Endothelial cell of hepatic sinusoid (primary cell): ENCODE results near the gene LDHD.

ENCODE experiments used
- in situ Hi-C: cut with HindIII; loops from 2 replicates; pipeline ENCODE4 v1.10.0; 2017; ENCODE audit warnings: low sequenced_read_pairs

The LDHD gene

DNA sequence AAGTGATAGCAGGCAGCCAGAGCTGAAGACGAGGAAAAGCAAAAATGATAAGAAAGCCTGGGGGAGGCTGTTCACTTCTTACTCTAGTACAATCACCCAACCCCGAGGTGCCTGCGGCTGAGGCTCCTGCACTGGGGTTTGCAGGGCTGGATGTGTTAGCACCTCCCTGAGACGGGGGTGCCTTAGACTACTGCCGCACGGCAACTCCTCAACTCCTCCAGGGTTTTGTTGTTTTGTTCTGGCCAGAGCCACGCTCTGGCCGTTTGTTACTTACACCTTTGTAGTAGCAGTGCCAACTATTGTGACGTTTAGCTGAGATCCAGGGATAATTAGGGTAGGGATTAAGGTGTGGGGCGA is 51.5 kb downstream of the LDHD start:
- in situ Hi-C loops: loop anchor here (5.0 to 10.0 kb wide), 2 partner anchors 50 to 52 kb away; partner anchors contain the start of gene LDHD

- in situ Hi-C loops: loop anchor here (5.0 to 10.0 kb wide), 2 partner anchors 50 to 53 kb away; partner anchors contain the start of gene LDHD
Observed at GRCh38 chr16:75064403-75065148, 52.0 kb downstream of the LDHD start.

DNA sequence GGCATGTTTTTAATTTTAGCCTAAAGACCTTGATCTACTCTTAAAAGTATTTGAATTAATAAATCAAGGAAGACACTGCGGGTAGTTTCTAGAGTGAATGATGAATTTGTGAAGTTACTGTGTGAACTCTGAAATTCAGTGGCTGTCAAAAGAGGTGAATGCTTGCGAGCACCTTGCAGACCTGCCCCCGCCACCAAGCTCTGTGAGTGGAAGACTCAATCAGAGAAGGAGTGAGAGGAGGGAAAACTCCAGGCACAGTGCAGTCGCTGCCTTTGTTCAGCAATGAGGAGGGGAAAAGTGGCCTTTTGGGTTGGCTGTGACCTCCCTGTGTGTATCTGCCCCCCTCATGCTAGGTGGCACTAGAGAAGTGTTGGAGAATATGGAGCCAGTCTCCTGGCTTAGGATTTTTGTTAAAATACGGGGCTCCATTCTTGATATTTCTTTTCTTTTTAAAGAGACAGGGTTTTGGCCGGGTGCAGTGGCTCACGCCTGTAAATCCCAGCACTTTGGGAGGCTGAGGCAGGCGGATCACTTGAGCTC is 53.0 kb downstream of the LDHD start:
- in situ Hi-C loops: loop anchor here (10.0 kb wide), 1 partner anchor 49 kb away; no protein-coding TSS in a partner anchor

- in situ Hi-C loops: loop anchor here (10.0 kb wide), 1 partner anchor 48 kb away; no protein-coding TSS in a partner anchor
Observed at GRCh38 chr16:75062976-75063346, 53.6 kb downstream of the LDHD start.

DNA sequence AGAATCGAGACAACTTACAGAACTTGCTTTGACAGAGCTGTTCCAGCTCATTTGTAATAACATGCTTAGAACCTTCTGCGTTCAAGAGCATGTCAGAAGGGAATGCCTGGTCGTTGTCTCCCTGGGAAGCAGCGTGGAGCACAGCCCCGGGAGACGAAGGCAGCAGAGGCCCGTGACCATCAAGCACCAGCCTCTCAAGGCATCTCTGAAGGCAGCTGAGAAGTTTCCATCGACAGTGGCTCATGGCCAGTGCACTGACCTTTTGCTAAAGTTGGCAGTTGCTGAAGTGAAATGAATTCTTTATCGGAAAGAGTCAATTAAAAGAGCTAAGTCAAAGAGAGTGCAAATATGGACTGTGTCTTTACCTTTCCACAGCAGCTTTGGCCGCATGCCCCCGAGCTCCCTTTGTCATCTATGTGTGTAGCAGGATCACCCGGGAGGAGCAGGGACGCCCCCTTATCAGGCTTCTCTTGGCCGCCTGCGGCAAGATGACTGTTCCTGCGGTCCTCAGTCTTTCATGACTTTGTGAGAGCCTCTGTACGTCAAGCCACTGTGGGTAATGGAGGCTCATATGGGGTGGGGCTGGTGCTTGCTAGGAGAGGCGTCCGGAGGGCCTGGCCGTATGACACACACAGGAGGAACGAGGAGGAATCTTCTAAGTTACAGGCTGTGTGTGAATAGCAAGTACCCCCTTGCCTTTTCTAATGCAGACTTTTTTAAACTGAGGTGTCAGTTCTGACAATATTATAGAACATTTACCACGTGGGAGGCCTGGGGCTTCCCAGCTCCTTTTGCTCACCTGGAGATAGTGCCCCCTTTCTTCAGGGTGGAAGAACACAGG is 54.2 kb downstream of the LDHD start:
- in situ Hi-C loops: loop anchor here (10.0 kb wide), 1 partner anchor 48 kb away; no protein-coding TSS in a partner anchor
